Upper lobe of left lung (tissue), 4 donors: ENCODE measurements around the gene CHRNA5.

Experiments
- POLR2A ChIP-seq, 4 donors: fragments of 450-650 bp; IDR thresholded peaks; one replicate each; pipeline ENCODE4 v1.5.1; 2016 to 2017; ENCODE audit warnings: antibody characterized with exemption in 4 of 4, mild to moderate bottlenecking in 2 of 4
- POLR2AphosphoS5 ChIP-seq, 2 donors: sonication (generic); formaldehyde crosslinking; IDR thresholded peaks; one replicate each; pipeline ENCODE4 v1.5.1; 2017; ENCODE audit warnings: antibody characterized with exemption in 2 of 2
- TF ChIP-seq, protein P1 (sequence below), 6 experiments: fragments of 450-650 bp in 4 of 6; fragments of 200-600 bp in 2 of 6; sonication (generic) in 2 of 6; IDR thresholded peaks; one replicate each; pipeline ENCODE4 v1.5.1; 2016 to 2019; ENCODE audit warnings: antibody characterized with exemption in 6 of 6

DNA sequence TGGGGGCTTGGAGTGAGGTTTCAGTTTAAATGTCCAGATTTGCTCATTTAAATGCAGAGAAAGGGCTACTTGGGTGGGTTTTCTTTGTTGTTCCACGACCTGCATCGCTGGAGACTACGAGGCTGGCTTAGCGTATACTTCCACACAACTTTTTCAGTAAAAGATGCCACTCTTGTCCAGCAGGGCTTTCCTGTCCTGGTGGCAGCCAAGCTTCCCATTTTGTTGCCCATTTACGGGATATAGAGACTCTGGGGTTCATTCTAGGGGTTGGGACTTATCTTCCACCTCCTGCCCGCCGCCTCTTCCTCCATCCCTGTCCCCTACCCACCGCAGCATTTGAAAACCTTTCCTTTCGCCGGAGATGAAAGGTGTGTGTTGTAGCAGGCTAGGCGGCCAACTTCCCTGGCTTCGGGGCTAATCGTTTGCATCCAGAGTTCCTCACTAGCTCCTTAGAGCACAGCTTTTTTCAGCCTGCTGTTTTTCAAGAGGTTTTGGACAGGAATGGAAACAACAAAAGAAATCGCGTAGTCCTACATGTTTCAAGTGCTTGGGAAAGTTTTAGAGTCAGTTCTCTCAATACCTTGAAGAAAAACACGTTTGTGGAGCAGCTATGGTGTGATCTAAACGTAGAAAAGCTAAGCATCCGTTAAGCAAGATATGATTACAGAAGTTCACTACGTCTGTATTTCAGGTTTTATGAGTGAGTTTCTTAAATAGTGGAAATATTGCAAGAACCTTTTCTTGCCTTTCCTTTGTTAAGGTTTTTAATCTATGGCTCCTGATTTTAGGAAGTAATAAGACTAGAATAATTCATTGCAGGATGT, 843 bp downstream of the CHRNA5 start:
- TF ChIP-seq POLR2A (IDR thresholded peaks at IDR 0.05) (no peak), POLR2AphosphoS5 (IDR thresholded peaks at IDR 0.05) (no peak)
- TF ChIP-seq, protein P1, sequence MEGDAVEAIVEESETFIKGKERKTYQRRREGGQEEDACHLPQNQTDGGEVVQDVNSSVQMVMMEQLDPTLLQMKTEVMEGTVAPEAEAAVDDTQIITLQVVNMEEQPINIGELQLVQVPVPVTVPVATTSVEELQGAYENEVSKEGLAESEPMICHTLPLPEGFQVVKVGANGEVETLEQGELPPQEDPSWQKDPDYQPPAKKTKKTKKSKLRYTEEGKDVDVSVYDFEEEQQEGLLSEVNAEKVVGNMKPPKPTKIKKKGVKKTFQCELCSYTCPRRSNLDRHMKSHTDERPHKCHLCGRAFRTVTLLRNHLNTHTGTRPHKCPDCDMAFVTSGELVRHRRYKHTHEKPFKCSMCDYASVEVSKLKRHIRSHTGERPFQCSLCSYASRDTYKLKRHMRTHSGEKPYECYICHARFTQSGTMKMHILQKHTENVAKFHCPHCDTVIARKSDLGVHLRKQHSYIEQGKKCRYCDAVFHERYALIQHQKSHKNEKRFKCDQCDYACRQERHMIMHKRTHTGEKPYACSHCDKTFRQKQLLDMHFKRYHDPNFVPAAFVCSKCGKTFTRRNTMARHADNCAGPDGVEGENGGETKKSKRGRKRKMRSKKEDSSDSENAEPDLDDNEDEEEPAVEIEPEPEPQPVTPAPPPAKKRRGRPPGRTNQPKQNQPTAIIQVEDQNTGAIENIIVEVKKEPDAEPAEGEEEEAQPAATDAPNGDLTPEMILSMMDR (IDR thresholded peaks at IDR 0.05): no peak
